Prostate gland (tissue), 2 donors: Measurements from ENCODE around the gene PARPBP. TPM values are rescaled to one million over a fixed set of nuclear protein-coding genes. Genes with fewer than 3 reads are reported as not detected.
"Not testable (repeated sequence)": the region's sequence is repeated elsewhere in the genome, so short reads cannot be mapped to it uniquely, and the experiment has no call there.

ENCODE experiments used
- DNase-seq: peaks from one replicate; pipeline ENCODE4 v3.0.0-alpha.2; 2019; ENCODE audit warnings: low spot score
- H3K27ac ChIP-seq, 2 donors: fragments of 200-600 bp; sonication (generic); 2 replicates each; pipeline ENCODE4 v1.5.1; 2017 to 2019
- H3K27me3 ChIP-seq: fragments of 200-600 bp; sonication (generic); replicated peaks from 2 replicates; pipeline ENCODE4 v1.5.1; 2019; ENCODE audit not compliant: insufficient read depth
- H3K36me3 ChIP-seq, 2 donors: fragments of 200-600 bp; sonication (generic); 1 replicate in 1 of 2; 2 replicates in 1 of 2; pipeline versions ENCODE4 v1.5.1 to v1.8.1; 2017 to 2019
- H3K4me1 ChIP-seq: fragments of 200-600 bp; sonication (generic); replicated peaks from 2 replicates; pipeline ENCODE4 v1.5.1; 2019
- H3K4me3 ChIP-seq, 2 donors: fragments of 200-600 bp; sonication (generic); 2 replicates each; pipeline ENCODE4 v1.5.1; 2017 to 2019
- H3K9me3 ChIP-seq: fragments of 200-600 bp; sonication (generic); 2 replicates; pipeline ENCODE4 v1.5.1; 2017
- CTCF ChIP-seq, 4 experiments: fragments of 200-600 bp in 2 of 4; fragments of 450-650 bp in 2 of 4; sonication (generic) in 2 of 4; IDR thresholded peaks; 1 replicate in 3 of 4; 2 replicates in 1 of 4; pipeline ENCODE4 v1.5.1; 2016 to 2019; ENCODE audit warnings: antibody characterized with exemption in 4 of 4, mild to moderate bottlenecking in 2 of 4, moderate library complexity in 2 of 4
- POLR2A ChIP-seq: fragments of 450-650 bp; IDR thresholded peaks from one replicate; pipeline ENCODE4 v1.6.1; 2016; ENCODE audit warnings: antibody characterized with exemption, mild to moderate bottlenecking
- POLR2AphosphoS5 ChIP-seq: sonication (generic); formaldehyde crosslinking; IDR thresholded peaks from one replicate; pipeline ENCODE4 v1.6.1; 2017; ENCODE audit warnings: antibody characterized with exemption
- WGBS: methylation state at CpG from one replicate; pipeline ENCODE4 v1.1.5; 2018; 5-methylcytosine and 5-hydroxymethylcytosine counted together
- intact Hi-C: fragments of 100-400 bp; cut with DNase I; formaldehyde crosslinking; loops from one replicate; pipeline ENCODE4 v1.14.2; 2022
- small RNA-seq, 2 donors: library from RNA; depleted of rRNA; stranded (forward); fragments of <200 nt; gene quantifications; one replicate each; pipeline ENCODE3, GENCODE V24; 2016
- total RNA-seq, 2 donors: library from RNA; depleted of rRNA; stranded (reverse); fragments of >200 nt; gene quantifications; one replicate each; pipeline ENCODE4 v1.1.0, GENCODE V29; 2016

PARPBP gene
- total RNA-seq, 2 donors from 2014 or later = 2.6 to 3.5 TPM

GRCh38 chr12:102232446-102232845, 112.5 kb downstream of the PARPBP start:
- Histone ChIP-seq H3K4me3 (no peak overlapping the region), H3K4me1 (no peaks in the 10 kb centered on the region), H3K9me3 (no peaks in the 10 kb centered on the region), H3K36me3 (no peaks in the 10 kb centered on the region), H3K27ac (no peak overlapping the region), H3K27me3 (no peaks in the 10 kb centered on the region)
- intact Hi-C loops = no loop called here
- TF ChIP-seq CTCF (IDR thresholded peaks at IDR 0.05) = no peak
- no peak for TF ChIP-seq POLR2A
- no peak for TF ChIP-seq POLR2AphosphoS5
- WGBS = 62% methylated on average over 1 of the region's 1 CpG
- DNase-seq = no peak

GRCh38 chr12:102234599-102234998, 114.6 kb downstream of the PARPBP start:
- Histone ChIP-seq H3K27ac (no peak overlapping the region), H3K27me3 (no peaks in the 10 kb centered on the region), H3K36me3 (no peaks in the 10 kb centered on the region), H3K4me3 (no peak overlapping the region), H3K9me3 (no peaks in the 10 kb centered on the region), H3K4me1 (no peaks in the 10 kb centered on the region)
- TF ChIP-seq POLR2A (no peak), CTCF (IDR thresholded peaks at IDR 0.05) (no peak), POLR2AphosphoS5 (no peak)
- WGBS = 89% methylated on average over 2 of the region's 2 CpGs
- DNase-seq = no peak
- intact Hi-C loops = no loop called here

GRCh38 chr12:102240859-102241258, 120.9 kb downstream of the PARPBP start:
- intact Hi-C loops, H3K27me3 ChIP-seq, DNase-seq, H3K27ac ChIP-seq, H3K4me1 ChIP-seq, H3K4me3 ChIP-seq, H3K9me3 ChIP-seq, H3K36me3 ChIP-seq: not testable (repeated sequence)
- 90% methylated on average over 2 of the region's 2 CpGs for WGBS

Small RNA genes within 50 kb of the gene (small RNA-seq; reads per million reads assigned to genes)
- 0 reads per million in 2 donors for gene RN7SL793P

Other genes starting within 250 kb of the PARPBP start
- 10 to 100 TPM; 12.8 to 13.1 TPM for gene DRAM1, start 242.6 kb upstream of the PARPBP start, total RNA-seq
- 100 to 1,000 TPM in 1 of 2 donors, 10 to 100 TPM in 1; 60.9 to 110 TPM for gene WASHC3, start 58.2 kb upstream of the PARPBP start, total RNA-seq
- gene NUP37, start 69 bp upstream of the PARPBP start, total RNA-seq = 10 to 100 TPM; 16.6 to 21.4 TPM
- gene PMCH, start 77.7 kb downstream of the PARPBP start, total RNA-seq = not detected